HG03045 (cell line): Measurements from ENCODE around the gene OBSCN.

Experiments
- ATAC-seq: cut with Tn5 transposase; IDR thresholded peaks from one replicate; pipeline ENCODE4 v1.9.1; 2021; ENCODE audit warnings: mild to moderate bottlenecking, moderate library complexity; ENCODE audit not compliant: unreplicated experiment

Gene OBSCN

DNA sequence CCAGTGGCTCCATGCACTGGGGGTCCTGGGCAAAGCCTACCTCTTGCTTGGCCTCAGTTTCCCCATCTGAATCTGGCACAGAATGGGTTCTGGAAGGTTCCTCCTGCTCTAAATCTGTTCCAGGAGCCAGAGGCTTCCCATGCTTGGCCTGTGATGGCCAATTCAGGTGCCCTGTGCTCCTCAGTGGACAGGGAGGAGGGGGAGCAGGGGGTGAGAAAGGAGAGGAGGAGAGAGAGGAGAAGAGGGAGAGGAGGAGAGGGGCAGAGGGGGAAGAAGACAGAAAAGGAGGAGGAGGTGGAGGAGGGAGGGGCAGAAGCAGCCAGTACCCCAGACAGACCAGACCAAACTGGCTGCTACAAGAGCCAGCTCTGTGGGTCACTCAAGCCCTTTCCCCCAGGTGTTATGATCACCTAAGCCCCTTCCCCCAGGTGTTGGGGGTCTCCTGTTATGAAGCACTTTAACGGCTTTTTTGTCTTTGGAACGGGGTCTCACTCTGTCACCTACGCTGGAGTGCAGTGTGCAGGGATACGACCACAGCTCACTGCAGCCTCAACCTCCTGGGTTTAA is 155.1 kb downstream of the OBSCN start:
- ATAC-seq, result no peak

DNA sequence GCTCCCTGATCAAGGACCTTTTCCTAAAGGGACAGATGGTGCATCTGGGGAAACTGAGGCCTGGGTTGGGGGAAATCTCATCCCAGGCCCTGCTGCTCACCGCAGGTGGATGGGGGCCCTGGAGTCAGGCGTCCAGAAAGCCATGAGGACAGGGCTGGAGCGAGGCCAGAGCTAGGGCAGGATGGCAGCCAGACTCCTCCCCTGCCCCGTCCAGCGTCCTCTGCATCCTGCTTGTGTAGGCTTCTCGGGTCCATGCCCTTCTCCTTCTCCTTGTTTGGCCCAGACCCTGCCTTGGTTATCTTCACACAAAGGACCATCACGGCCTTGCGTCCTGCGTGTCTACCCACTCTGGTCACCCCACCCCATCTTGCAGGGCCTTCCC is 155.8 kb downstream of the OBSCN start:
- no peak for ATAC-seq

DNA sequence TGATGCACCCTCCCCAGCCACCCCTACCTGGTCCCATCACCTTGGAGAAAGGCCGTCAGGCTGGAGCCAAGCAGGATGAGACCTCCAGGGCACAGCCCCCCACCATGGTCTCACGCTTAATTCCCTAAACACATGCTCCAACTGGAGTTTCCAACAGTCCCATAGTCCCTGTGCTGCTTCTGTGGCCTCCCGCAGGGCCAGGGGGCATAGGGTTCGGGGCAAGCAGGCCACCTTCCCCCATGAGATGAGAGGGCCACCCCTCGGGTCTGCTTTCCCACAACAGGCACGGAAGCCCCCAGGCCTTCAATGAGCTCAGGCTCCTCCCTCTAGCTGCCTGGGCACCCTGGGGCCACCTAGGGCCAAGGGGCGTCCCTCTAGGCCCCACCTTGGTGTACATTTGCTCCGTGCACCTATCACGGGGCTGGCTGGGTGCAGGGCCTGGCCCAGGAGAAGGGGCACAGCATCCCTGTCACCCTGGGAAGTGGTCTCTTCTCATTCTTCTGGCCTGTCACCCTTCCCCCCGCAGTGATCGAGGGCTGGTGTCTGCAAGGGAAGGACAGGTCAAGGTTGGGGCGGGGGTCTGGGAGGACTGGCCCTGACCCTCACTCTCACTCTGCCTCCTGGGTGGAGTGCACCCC is 156.3 kb downstream of the OBSCN start:
- no peak for ATAC-seq

DNA sequence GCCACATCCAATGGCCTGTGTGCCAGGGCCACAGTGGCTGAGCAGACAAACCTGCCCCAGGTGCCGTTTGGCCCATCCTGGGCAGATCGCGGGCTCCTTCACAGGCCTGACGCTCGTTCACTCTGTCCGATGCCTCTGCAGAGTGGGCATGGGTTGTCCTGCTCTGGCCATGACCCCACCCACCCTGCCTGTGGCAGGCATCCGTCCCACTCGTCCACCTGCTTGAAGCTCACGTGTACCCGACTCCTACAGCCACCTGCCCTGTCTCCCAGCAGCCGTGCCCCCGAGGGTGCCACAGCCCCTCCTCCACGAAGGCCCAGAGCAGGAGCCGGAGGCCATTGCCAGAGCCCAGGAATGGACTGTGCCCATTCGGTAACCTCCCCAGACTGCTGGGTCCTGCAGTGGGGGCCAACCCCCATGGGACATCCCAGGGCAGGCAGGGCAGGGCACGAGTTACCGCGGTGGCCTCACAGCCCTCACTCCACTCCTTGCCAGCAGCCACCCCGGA is 156.9 kb downstream of the OBSCN start:
- ATAC-seq, result no peak

DNA sequence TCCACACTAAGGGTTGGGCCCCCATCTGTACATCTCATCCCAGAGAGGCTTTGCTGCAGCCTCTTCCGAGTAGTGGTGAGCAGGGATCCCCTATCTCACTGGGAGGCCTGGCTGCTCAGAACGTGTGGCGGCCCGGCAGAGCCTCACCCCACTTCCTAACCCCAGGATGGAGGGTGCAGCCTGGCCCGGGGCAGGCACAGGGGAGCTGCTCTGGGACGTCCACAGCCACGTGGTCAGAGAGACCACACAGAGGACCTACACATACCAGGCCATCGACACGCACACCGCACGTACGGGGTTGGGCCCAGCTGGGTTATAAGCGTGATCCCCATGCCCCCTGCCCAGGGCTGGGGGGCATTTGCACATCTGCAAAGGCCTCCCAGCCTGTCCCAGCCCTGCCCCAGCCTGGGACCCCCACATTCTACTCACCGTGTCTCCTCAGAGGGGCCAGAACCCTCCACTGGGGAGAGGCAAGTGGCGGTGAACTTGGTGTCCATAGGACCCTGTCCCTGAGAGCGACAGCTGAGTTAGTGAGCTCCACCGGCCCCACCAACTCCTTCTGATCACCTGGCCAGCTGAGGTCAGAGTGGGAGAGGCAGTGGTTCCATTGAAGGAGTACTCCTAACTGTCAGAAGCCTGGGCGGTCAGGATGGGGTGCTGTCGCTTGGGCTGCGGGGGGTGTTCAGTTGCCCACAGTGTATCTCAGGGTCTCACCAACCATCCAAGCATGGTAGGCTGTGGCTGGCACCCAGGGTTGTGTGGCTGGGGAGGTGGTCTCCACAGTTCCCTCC is 157.6 kb downstream of the OBSCN start:
- no peak for ATAC-seq

DNA sequence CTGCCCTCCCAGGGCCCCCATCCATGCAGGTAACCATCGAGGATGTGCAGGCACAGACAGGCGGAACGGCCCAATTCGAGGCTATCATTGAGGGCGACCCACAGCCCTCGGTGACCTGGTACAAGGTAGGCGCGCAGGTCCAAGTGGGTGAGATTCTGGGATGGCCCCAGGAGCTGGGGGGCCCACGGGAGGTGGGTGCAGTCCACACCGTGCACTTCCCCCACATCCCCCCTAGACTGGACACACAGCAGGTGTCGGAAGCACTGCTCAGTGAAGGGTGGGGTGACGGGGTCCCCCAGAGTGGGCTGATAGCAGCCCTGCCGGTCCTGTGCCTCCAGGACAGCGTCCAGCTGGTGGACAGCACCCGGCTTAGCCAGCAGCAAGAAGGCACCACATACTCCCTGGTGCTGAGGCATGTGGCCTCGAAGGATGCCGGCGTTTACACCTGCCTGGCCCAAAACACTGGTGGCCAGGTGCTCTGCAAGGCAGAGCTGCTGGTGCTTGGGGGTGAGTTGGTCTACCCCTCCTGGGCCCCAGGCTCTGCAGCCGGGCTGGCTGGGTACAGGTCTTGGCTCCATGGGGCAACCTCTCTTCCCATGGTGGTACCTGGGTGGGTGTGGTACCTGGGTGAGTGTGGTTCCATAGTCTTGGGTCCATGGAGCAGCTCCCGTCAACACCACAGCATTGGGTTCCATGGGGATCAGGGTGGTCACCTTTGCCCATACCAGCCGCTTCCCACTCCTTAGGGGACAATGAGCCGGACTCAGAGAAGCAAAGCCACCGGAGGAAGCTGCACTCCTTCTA is 158.4 kb downstream of the OBSCN start:
- ATAC-seq, result no peak

DNA sequence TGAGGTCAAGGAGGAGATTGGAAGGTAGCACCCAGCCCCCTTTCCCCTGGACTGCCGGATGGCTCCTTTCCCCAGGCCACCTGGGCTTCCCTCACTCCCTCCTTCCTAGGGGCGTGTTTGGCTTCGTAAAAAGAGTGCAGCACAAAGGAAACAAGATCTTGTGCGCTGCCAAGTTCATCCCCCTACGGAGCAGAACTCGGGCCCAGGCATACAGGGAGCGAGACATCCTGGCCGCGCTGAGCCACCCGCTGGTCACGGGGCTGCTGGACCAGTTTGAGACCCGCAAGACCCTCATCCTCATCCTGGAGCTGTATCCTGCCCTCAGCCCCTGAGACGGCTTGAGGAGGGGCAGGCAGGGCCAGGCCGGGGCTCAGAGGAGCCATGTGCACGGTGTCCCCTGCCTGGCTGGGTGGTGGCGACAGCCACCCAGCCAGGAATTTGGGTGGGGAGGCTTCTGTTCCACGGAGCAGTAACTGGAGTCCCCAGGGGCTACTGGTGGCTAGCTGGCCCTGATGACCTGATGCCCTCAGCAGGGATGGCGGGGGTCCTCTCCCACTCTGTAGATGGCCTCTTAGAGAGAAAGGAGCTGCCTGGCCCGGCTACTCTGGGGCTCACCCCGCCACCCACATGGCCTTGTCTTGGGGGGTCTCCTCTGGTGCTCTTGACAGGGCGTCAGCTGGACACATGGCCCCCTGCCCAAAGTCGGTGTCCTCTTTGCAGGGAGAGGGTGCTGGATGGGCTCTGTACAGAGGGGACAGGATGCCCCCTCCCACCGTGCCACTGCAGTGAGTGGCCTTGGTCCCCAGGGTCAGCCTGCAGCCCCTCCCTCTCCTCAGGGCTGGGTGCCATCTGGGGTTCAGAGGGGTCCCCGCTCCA is 159.3 kb downstream of the OBSCN start:
- no peak for ATAC-seq

DNA sequence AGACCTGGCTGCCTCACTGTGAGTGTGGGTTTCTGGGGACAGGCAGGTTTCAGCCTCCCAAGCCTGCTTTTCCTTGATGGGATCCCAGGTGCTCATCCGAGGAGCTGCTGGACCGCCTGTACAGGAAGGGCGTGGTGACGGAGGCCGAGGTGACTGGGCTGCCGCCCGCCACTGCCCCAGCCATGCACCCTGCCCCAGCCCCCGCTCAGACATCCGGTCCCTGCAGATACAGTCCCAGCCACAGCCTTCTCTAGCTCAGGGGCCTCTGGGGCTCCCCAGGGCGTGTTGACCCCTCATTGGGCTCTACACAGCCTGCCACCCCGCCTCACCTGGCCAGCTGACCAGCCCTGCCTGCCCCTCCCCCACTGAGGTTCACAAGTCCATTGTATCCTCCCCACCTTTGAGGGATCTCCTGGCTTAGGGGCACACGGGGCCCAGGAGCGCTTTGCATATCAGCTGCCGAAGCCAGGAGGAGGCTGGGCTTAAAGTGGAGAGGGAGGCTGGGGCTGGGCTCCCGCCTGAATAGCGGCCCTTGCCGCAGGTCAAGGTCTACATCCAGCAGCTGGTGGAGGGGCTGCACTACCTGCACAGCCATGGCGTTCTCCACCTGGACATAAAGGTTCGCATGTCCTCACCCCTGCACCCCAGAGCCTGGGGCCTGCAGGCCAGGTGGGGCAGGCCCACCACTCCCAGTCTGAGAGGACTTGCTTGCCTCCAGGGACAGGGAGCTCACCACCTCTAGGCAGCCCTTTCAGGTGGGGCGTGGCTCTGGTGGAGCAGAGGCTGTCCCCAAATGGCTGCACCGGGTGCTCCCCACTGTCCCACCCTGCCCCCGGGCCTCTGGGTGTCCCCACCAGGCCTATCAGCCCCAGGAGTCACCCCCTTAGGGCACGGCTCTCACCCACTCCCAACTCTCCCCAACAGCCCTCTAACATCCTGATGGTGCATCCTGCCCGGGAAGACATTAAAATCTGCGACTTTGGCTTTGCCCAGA is 160.3 kb downstream of the OBSCN start:
- no peak for ATAC-seq

DNA sequence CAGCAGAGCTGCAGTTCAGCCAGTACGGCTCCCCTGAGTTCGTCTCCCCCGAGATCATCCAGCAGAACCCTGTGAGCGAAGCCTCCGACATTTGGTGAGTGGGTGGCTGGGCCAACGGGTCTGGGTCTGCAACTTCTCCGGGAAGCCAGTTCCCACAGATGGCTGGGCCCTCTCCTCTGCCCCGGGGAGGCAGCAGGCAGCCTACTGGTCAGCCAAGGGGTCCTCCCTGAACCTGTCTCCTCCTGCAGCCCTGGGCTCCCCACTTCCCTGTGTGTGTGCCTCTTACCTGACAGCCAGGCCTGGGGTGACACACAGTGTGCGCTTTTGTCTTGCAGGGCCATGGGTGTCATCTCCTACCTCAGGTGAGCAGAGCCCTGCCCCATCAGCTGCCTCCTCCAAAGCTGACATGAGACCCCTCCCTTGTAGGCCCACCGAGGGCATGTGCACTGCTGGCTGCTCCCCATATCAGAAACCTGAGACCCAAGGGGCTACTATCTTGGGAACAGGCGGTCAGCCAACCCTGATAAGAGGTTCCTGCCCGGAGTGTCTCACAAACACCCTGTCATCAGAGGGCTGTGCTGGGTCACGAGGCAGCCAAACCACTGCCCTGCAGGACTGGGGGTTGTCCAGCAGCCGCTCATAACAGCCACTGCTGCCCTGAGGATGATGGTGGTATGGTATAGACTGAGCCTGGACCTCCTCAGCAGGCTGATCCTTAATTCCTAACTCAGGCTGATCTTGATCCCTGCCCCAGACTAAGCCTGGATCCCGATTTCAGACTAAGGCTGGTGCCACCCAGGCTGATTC is 161.2 kb downstream of the OBSCN start:
- ATAC-seq, result no peak

DNA sequence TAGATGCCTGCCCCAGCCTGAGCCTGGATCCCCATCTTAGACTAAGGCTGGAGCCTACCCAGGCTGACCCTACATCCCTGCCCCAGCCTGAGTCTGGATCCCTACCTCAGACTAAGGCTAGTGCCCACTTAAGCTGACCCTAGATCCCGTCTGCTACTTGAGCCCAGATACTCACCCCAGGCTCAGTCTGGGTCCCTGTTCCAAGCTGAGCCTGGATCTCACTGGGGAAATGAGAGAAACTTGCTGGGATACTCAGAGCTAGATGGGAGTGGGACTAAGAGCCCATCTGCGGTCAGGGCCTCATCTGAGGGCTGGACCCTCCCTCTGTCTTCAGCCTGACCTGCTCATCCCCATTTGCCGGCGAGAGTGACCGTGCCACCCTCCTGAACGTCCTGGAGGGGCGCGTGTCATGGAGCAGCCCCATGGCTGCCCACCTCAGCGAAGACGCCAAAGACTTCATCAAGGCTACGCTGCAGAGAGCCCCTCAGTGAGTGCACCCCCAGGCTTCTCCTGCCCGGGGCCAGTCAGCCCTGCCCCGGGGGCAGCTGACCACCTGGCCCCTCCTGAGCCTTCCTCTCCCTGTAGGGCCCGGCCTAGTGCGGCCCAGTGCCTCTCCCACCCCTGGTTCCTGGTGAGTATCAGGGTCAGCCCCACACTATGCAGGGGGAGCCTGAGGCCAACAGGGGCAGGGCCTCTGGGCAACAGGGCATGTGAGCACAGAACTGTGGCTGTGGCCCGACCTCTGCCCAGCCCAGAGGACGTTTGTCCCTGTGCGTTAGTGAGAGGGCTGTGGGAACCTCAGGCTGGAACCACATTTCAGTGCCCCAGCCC is 162.0 kb downstream of the OBSCN start:
- no peak for ATAC-seq

DNA sequence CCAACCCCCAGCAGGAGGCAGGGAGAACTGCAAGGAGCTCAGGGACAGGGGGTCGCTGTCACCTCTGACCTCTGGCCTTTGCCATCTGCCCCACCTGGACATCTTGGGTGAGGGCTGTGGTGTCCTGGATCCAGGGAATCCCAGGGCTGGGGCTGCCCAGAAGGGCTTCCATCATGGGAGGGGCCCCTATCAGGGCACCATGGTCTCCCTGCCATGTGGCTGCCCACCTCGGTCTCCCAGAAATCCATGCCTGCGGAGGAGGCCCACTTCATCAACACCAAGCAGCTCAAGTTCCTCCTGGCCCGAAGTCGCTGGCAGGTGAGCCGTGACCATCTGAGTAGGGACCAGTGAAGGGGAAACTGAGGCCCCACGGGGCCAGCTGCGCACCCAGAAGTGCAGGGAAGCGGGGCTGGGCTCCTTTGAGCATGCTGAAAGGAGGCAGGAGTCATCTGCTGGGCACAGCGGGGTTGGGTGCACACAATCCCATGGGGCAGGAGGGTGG is 162.6 kb downstream of the OBSCN start:
- no peak for ATAC-seq

DNA sequence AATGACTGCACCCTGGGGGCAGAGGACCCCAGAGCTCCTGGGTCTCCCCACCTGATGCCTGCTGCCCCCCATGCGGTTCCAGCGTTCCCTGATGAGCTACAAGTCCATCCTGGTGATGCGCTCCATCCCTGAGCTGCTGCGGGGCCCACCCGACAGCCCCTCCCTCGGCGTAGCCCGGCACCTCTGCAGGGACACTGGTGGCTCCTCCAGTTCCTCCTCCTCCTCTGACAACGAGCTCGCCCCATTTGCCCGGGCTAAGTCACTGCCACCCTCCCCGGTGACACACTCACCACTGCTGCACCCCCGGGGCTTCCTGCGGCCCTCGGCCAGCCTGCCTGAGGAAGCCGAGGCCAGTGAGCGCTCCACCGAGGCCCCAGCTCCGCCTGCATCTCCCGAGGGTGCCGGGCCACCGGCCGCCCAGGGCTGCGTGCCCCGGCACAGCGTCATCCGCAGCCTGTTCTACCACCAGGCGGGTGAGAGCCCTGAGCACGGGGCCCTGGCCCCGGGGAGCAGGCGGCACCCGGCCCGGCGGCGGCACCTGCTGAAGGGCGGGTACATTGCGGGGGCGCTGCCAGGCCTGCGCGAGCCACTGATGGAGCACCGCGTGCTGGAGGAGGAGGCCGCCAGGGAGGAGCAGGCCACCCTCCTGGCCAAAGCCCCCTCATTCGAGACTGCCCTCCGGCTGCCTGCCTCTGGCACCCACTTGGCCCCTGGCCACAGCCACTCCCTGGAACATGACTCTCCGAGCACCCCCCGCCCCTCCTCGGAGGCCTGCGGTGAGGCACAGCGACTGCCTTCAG is 163.3 kb downstream of the OBSCN start:
- no peak for ATAC-seq

DNA sequence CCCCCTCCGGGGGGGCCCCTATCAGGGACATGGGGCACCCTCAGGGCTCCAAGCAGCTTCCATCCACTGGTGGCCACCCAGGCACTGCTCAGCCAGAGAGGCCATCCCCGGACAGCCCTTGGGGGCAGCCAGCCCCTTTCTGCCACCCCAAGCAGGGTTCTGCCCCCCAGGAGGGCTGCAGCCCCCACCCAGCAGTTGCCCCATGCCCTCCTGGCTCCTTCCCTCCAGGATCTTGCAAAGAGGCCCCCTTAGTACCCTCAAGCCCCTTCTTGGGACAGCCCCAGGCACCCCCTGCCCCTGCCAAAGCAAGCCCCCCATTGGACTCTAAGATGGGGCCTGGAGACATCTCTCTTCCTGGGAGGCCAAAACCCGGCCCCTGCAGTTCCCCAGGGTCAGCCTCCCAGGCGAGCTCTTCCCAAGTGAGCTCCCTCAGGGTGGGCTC is 163.9 kb downstream of the OBSCN start:
- no peak for ATAC-seq

DNA sequence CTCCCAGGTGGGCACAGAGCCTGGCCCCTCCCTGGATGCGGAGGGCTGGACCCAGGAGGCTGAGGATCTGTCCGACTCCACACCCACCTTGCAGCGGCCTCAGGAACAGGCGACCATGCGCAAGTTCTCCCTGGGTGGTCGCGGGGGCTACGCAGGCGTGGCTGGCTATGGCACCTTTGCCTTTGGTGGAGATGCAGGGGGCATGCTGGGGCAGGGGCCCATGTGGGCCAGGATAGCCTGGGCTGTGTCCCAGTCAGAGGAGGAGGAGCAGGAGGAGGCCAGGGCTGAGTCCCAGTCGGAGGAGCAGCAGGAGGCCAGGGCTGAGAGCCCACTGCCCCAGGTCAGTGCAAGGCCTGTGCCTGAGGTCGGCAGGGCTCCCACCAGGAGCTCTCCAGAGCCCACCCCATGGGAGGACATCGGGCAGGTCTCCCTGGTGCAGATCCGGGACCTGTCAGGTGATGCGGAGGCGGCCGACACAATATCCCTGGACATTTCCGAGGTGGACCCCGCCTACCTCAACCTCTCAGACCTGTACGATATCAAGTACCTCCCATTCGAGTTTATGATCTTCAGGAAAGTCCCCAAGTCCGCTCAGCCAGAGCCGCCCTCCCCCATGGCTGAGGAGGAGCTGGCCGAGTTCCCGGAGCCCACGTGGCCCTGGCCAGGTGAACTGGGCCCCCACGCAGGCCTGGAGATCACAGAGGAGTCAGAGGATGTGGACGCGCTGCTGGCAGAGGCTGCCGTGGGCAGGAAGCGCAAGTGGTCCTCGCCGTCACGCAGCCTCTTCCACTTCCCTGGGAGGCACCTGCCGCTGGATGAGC is 164.5 kb downstream of the OBSCN start:
- ATAC-seq, result no peak

DNA sequence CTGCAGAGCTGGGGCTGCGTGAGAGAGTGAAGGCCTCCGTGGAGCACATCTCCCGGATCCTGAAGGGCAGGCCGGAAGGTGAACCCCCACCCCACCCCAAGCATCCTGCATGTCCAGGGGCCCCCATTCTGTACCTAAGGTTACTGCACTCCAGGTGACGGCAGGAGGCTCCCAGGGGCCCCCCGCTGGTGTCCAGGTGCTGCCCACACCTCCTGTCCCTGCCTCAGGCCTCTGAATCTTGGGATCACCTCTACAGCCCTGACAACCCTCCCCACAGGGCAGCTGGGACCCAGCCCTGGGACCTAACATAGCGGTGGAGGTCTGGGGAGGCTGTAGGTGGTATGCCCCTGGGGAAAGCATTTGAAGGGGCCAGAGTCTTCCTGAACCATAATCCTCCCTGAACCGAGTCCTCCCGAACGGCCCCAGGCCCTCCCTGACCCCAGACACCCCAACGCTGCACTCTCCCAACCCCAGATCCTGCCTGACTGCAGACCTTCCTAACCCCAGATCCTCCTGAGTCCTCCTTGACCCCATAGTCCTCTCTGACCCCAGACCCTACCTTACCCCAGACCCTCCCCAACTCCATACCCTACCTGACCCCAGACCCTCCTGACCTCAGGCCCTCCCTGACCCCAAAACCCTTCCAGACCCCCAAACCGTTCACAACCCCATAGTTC is 165.3 kb downstream of the OBSCN start:
- no peak for ATAC-seq
